ENCODE results near the gene TBCE.
"Not testable (repeated sequence)": the region's sequence is repeated elsewhere in the genome, so short reads cannot be mapped to it uniquely, and the experiment has no call there.

TBCE gene

DNA sequence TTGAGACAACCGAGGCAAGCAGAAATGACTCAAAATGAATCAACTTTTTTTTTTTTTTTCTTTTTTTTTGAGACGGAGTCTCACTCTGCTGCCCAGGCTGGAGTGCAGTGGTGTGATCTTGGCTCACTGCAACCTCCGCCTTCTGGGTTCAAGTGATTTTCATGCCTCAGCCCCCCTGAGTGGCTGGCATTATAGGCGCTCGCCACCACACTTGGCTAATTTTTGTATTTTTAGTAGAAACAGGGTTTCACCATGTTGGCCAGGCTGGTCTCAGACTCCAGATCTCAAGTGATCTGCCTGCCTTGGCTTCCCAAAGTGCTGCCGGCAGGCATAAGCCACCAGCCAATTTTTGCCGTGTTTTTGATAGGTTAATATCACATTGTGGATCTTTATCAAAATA, 90.6 kb downstream of the TBCE start:
- DNase-seq, result not testable (repeated sequence)

DNA sequence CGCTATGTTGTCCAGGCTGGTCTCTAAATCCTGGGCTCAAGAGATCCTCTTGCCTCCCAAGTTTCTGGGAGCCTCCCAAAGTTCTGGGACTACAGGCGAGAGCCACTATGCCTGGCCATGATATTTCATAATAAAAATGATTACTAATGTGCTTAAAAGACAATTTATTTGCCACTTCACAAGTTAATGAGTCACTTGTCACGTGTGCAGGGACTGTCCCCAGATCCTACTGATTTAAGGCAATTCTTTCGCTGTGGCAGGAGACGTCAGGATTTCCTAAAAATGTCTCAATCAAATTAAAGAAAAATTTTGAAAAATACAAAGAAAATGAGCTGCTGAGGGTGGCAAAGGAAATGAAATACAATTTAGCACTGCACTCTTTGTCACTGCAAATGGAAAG, 93.5 kb downstream of the TBCE start:
- DNase-seq, result no peak

GRCh38 chr1:235461954-235462353, 94.7 kb downstream of the TBCE start:
- DNase-seq, result no peak

DNA sequence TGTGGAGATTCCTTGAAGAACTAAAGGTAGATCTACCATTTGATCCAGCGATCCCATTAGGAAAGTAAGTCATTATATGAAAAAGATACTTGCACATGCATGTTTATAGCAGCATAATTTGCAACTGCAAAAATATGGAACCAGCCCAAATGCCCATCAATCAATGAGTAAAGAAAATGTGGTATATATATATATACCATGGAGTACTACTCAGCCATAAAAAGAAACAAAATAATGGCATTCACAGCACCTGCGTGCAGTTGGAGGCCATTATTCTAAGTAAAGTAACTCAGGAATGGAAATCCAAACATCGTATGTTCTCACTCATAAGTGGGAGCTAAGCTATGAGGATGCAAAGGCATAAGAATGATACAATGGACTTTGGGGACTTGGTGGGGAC, 95.6 kb downstream of the TBCE start:
- not testable (repeated sequence) for DNase-seq

DNA sequence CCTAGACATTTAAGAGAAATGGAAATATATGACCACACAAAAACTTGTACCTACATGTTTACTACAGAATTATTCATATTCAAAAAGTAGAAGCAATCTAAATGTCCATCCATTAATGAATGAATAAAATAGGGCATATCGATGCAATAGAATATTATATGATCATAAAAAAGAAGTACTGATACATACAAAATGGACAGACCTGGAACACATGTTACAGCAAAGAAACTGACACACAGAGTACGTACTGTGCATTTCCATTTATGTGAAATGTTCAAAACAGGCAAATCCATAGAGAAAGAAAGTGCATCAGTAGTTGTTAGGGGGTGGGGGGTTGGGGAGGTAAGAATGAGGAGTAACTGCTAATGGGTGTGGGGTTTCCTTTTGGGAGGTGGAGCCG, 97.8 kb downstream of the TBCE start:
- no peak for DNase-seq

DNA sequence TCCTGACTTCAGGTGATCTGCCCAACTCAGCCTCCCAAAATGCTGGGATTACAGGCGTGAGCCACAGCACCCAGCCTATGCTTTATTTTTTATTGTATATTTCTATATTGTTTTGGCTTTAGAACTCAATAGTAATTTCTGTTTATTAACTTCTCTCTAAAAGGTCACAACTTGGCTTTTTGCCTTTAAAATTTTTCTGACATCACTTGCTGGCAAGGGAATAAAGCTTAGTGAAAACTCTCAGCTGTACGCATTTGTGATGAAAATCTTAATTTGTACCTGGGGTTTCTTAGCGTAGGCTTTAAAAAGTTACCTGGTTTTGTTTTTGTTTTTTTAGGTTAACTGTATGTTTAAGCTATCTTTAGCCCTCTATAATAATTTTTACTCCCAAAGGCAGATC, 100.8 kb downstream of the TBCE start:
- DNase-seq, result no peak

- DNase-seq, result no peak
Observed at GRCh38 chr1:235468970-235469369, 101.7 kb downstream of the TBCE start.

GRCh38 chr1:235469897-235470296, 102.7 kb downstream of the TBCE start:
- not testable (repeated sequence) for DNase-seq

DNA sequence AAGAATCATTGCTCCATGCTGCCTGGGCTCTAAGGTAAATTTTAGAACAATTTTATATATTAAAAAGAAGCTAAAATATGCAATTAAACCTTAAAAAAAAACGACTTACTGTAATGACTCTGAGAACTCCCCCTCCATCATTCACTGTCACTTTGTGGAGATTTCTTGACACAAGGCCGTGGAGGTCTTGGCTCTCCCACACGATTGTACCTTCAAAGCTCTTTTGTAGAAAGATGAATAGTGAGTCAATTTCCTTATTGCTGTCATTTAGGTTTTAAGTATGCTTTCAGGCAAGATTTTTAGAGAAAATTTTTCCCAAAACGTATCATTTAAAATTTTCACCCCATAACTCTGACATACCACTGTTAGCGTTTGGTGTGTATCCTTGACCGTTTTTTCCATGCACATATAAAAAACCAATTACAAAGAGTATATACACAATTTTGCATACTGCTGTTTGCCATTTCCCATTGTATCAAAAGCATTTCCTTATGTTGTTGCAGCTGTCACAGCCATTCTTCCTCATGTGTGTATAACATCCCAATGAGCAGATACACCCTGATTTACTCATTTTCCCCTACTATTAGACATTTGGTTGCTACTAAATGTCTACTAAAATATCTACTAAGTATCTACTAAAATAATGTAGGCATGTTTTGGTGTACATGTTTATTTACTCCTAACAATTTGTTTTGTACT, 103.7 kb downstream of the TBCE start:
- no peak for DNase-seq

GRCh38 chr1:235473806-235474205, 106.6 kb downstream of the TBCE start:
- no peak for DNase-seq

DNA sequence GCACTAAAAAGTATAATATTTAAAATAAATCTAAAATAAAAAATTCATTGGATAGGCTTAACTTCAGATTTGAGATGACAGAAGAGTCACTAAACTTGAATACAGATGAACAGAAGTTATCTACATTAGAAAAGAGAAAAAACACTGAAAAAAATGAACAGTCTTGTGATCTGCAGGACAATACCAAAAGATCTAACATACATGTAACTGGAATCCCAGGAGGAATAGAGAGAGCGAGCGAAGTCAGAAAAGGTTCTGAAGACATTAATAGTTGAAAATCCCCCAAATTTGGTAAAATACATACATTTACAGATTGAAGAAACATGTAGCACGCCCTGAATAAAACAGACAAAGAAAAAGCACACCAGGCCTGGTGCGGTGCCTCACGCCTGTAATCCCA, 115.9 kb downstream of the TBCE start:
- no peak for DNase-seq

DNA sequence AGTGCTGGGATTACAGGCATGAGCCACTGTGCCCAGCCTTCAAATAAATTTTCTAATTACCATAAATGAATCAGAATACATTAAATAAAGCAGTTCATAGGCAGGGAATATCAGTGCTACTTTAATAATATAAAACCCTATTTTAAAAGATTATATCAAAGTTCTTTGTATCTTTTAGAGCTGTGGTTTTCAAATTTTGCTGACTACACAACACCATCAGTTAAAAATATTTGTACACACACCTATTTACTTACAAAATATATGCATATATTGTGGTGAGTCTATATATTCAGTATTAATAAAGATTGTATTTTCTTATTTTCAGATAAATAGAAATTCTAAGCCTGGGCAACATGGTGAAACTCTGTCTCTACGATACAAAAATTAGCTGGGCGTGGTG, 118.3 kb downstream of the TBCE start:
- no peak for DNase-seq

- no peak for DNase-seq
Observed at GRCh38 chr1:235486321-235486720, 119.1 kb downstream of the TBCE start.

DNA sequence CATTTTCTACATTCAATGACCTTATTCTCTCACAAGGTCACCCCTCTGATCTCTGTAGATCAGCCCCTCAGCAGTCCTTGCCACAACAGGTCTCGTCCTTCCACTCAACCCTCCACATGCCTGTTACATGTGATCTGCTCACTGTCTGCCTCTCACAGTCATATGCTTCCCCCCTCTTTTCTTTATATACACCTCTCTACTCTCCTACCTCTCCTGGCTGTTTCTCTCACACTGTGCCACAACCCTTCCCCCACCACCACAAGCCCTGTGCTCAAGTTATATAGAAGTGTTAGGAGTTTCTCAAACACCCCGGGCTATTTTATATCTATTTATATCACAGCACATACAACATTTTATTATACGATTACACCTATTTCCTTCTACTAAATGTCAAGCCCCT, 124.4 kb downstream of the TBCE start:
- no peak for DNase-seq

DNA sequence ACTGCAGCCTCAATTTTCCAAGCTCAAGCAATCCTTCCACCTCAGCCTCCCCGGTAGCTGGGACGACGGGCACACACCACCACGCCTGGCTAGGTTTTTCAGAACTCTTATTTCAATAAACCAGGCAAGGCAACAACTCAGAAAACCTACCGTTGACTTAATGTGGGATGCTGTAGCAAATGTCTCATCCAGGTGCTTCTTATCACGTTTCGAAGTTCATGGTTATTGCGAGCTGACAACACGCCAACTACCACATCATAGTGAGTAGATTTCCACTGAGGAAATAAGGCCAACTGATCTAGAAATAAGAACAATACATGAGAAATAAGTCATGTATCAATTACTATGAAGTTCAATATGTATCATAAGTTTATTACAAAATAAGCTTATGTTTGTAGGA, 127.3 kb downstream of the TBCE start:
- no peak for DNase-seq

GRCh38 chr1:235495030-235495429, 127.8 kb downstream of the TBCE start:
- DNase-seq, result no peak

GRCh38 chr1:235495551-235495950, 128.3 kb downstream of the TBCE start:
- DNase-seq, result no peak

- DNase-seq, result no peak
Observed at GRCh38 chr1:235500971-235501540, 133.8 kb downstream of the TBCE start.
